IPS-18a (cell line): ENCODE data around the gene TEX13C.

Experiments used
- H3K27ac ChIP-seq: one replicate; pipeline ENCODE4 v1.5.1; 2013; ENCODE audit warnings: low read length
- H3K27me3 ChIP-seq: one replicate; pipeline ENCODE4 v1.6.1; 2013; ENCODE audit warnings: mild to moderate bottlenecking, low read length; ENCODE audit not compliant: control insufficient read depth, insufficient read depth
- H3K36me3 ChIP-seq: one replicate; pipeline ENCODE4 v1.6.1; 2013; ENCODE audit warnings: low read depth, low read length; ENCODE audit not compliant: control insufficient read depth
- H3K4me1 ChIP-seq: one replicate; pipeline ENCODE4 v1.6.1; 2013; ENCODE audit warnings: low read depth, low read length; ENCODE audit not compliant: control insufficient read depth
- H3K4me3 ChIP-seq: one replicate; pipeline ENCODE4 v1.5.1; 2013; ENCODE audit warnings: low read length
- H3K9ac ChIP-seq: one replicate; pipeline ENCODE4 v1.6.1; 2013; ENCODE audit warnings: mild to moderate bottlenecking, low read length, moderate library complexity
- H3K9me3 ChIP-seq: one replicate; pipeline ENCODE4 v1.6.1; 2013; ENCODE audit warnings: low read depth, low read length; ENCODE audit not compliant: control insufficient read depth

The TEX13C gene

DNA sequence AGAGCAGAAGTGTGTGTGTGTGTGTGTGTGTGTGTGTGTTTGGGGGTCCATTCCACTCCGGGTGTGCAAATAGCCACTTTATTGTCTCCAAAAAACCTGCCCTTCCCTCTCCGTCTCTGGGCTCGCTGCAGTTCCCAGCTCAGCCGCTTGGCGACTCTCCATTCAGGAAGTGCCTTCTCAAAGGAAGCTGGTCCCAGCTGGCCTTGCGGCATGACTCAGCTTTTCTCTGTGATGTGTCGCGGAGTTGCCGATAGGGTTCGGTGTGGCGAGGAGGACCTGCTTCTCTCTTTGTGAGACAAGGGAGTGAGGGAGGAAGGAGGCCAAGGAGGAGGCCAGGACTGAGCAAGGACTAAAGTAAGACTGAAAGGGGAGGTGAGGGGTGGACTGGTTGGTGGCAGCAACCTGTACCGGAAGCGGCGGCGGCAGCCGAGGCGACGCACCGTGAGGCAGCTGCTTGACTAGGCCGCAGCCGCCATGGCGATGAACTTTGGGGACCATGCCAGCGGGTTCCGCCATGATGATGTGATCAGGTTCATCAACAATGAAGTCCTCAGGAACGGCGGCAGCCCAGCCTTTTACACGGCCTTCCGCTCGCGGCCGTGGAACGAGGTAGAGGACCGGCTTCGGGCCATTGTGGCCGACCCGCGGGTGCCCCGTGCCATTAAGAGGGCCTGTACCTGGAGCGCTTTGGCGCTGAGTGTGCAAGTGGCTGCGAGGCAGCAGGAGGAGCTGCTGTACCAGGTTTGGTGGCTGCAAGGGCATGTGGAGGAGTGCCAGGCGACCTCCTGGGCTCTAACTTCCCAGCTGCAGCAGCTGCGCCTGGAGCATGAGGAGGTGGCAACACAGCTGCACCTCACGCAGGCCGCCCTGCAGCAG is at the start of gene TEX13C:
TSS of gene TEX13C (plus strand) at position 226 of the 876 bp plus-strand sequence. CDS start at position 475, 249 bp downstream.
- peaks cover 3% of the 10 kb centered on the region for H3K9me3 ChIP-seq
- H3K9ac ChIP-seq, result no peak within 1 kb of the TSS
- no peaks in the 10 kb centered on the region for H3K4me1 ChIP-seq
- no peaks in the 10 kb centered on the region for H3K36me3 ChIP-seq
- no peak within 1 kb of the TSS for H3K4me3 ChIP-seq
- no peaks in the 10 kb centered on the region for H3K27me3 ChIP-seq
- H3K27ac ChIP-seq, result no peak within 1 kb of the TSS

DNA sequence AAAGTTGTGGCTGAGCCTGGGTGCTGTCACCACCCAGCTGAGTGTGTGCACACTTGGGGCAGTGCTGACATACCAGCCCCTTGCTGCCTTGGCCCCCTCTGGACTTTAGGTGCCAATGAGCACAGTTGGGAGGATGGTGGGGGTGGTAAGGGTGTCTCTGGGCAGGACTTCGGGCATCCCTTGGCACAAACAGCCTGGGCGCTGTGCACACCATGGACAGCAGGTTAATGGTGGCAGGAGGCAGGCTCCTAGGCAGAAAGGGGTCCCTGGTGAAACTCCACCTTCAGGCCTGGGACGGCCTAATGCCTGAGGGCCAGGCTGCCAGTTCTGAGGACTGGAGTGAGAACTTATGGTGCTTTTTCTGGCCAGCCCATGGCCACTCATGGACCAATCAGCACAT is 32.4 kb upstream of the TEX13C start:
- Histone ChIP-seq H3K27me3 (no peaks in the 10 kb centered on the region), H3K9me3 (peaks cover 8% of the 10 kb centered on the region), H3K9ac (no peak overlapping the region), H3K36me3 (no peaks in the 10 kb centered on the region), H3K4me3 (no peak overlapping the region), H3K27ac (no peak overlapping the region), H3K4me1 (no peaks in the 10 kb centered on the region)

DNA sequence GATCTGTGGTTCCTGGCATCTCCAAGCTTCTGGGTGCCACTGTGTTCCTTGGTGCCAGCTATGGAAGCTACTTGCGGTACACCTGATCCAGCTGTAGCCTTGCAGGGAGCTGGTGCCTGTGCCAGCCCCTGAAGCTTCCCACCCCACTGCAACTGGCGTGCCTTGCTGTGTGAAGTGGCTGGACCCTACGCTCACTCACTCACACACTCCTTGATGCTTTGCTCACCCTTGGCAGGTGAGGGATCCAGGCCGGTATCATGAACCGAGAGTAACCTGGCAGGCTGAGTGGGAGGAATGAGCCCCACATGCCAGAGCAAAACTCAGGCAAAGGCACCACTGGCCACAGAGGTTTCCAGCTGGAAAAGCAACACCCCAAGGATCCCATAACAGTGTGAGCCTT is 31.3 kb upstream of the TEX13C start:
- Histone ChIP-seq H3K27ac (no peak overlapping the region), H3K36me3 (no peaks in the 10 kb centered on the region), H3K4me3 (no peak overlapping the region), H3K9me3 (peaks cover 7% of the 10 kb centered on the region), H3K4me1 (no peaks in the 10 kb centered on the region), H3K27me3 (no peaks in the 10 kb centered on the region), H3K9ac (no peak overlapping the region)

- no peaks in the 10 kb centered on the region for H3K36me3 ChIP-seq
Observed at GRCh38 chrX:125289209-125289608, 30.5 kb upstream of the TEX13C start.

GRCh38 chrX:125289920-125290319 is 29.8 kb upstream of the TEX13C start:
- H3K4me3 ChIP-seq, result no peak overlapping the region
- no peak overlapping the region for H3K27ac ChIP-seq
- H3K27me3 ChIP-seq, result no peaks in the 10 kb centered on the region
- H3K9me3 ChIP-seq, result no peaks in the 10 kb centered on the region
- H3K9ac ChIP-seq, result no peak overlapping the region
- H3K36me3 ChIP-seq, result no peaks in the 10 kb centered on the region
- no peaks in the 10 kb centered on the region for H3K4me1 ChIP-seq

More at GRCh38 chrX:125289209-125289608, 30.5 kb upstream of the TEX13C start:
- H3K4me3 ChIP-seq, result no peak overlapping the region
- H3K4me1 ChIP-seq, result no peaks in the 10 kb centered on the region
- no peaks in the 10 kb centered on the region for H3K9me3 ChIP-seq
- no peaks in the 10 kb centered on the region for H3K27me3 ChIP-seq
- H3K9ac ChIP-seq, result no peak overlapping the region
- H3K27ac ChIP-seq, result no peak overlapping the region

GRCh38 chrX:125291124-125291523 is 28.5 kb upstream of the TEX13C start:
- H3K4me1 ChIP-seq, result no peaks in the 10 kb centered on the region
- H3K9ac ChIP-seq, result no peak overlapping the region
- no peak overlapping the region for H3K4me3 ChIP-seq
- H3K27me3 ChIP-seq, result no peaks in the 10 kb centered on the region
- no peak overlapping the region for H3K27ac ChIP-seq
- H3K9me3 ChIP-seq, result no peaks in the 10 kb centered on the region
- H3K36me3 ChIP-seq, result no peaks in the 10 kb centered on the region

DNA sequence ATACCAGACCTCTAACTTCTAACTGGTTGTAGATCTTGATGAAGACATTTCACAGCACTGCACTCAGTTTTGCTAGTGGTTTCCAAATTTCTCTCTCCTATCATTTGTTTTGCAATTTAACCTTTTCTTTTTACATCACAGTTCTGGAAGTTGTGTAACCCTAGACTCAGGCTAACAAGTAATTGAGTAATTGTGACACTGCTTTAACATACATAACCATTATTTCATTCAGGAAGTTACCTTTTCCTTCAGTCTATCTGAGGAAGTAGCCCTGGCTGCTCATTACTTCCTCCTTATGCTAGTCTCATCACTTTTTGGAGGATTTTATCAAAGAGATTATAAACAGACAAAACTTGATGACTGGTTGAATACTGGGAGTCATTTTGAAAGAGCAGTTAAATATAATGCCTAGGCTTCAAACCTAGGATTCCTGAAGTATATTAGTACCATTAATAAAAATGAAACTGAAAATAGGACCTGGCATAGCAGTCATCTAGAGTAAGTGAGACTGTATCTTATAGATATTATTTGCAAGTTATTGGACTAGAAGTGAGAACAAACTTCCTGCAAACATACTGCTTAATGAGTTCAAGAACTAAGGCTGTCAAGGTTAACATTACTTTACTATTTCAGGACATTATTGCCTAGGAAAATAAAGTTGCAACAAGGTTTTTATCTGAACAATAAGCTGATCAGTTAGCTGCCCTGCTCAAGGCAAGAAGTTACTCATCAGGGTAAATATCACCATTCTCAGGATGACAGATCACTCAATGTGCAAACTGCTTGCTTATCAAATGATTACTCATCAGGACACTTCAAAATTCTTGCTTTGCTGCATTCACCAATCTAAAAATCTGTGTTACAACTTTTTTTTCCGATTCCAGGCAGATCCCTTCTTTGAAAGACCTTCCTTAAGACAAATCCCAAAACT is 25.6 kb upstream of the TEX13C start:
- Histone ChIP-seq H3K9ac (no peak overlapping the region), H3K27me3 (no peaks in the 10 kb centered on the region)

GRCh38 chrX:125295337-125295736 is 24.3 kb upstream of the TEX13C start:
- H3K9ac ChIP-seq, result no peak overlapping the region
- H3K36me3 ChIP-seq, result no peaks in the 10 kb centered on the region
- no peak overlapping the region for H3K27ac ChIP-seq
- no peaks in the 10 kb centered on the region for H3K27me3 ChIP-seq
- peaks cover 3% of the 10 kb centered on the region for H3K9me3 ChIP-seq
- H3K4me1 ChIP-seq, result no peaks in the 10 kb centered on the region
- H3K4me3 ChIP-seq, result no peak overlapping the region

More for the DNA sequence above, 25.6 kb upstream of the TEX13C start:
- no peak overlapping the region for H3K27ac ChIP-seq
- peaks cover 3% of the 10 kb centered on the region for H3K9me3 ChIP-seq
- no peak overlapping the region for H3K4me3 ChIP-seq
- H3K36me3 ChIP-seq, result no peaks in the 10 kb centered on the region
- no peaks in the 10 kb centered on the region for H3K4me1 ChIP-seq

GRCh38 chrX:125298871-125299270 is 20.8 kb upstream of the TEX13C start:
- H3K27me3 ChIP-seq, result no peaks in the 10 kb centered on the region
- H3K36me3 ChIP-seq, result no peaks in the 10 kb centered on the region
- H3K27ac ChIP-seq, result no peak overlapping the region
- peaks cover 10% of the 10 kb centered on the region for H3K9me3 ChIP-seq
- H3K4me1 ChIP-seq, result no peaks in the 10 kb centered on the region
- H3K9ac ChIP-seq, result no peak overlapping the region
- H3K4me3 ChIP-seq, result no peak overlapping the region

GRCh38 chrX:125306335-125306866 is 13.3 kb upstream of the TEX13C start:
- H3K4me3 ChIP-seq, result no peak overlapping the region
- no peaks in the 10 kb centered on the region for H3K27me3 ChIP-seq
- H3K9me3 ChIP-seq, result peaks cover 17% of the 10 kb centered on the region
- H3K27ac ChIP-seq, result no peak overlapping the region
- no peaks in the 10 kb centered on the region for H3K36me3 ChIP-seq
- H3K4me1 ChIP-seq, result no peaks in the 10 kb centered on the region
- no peak overlapping the region for H3K9ac ChIP-seq

DNA sequence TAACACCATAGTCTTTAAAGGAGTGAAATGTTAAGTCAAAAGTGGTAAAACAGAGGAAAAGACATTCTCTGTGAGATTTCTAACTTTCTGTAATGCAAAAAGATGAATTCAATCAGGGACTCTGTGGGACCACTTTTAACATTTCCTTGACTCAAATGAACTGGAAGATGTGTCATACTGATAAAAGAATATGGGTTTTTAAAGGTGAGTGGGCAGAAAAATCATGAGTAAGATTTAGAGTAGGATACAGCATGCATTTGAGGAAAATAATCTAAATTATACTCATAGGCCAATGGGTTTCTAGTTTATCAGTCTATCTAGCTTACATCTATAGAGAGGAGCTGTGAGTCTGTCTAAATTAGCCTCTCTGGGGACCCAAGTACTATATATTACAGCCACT is 11.0 kb upstream of the TEX13C start:
- Histone ChIP-seq H3K27me3 (no peaks in the 10 kb centered on the region), H3K4me3 (no peak overlapping the region), H3K27ac (no peak overlapping the region), H3K4me1 (no peaks in the 10 kb centered on the region), H3K9ac (no peak overlapping the region), H3K36me3 (no peaks in the 10 kb centered on the region), H3K9me3 (peaks cover 9% of the 10 kb centered on the region)
